ENCODE data around the gene CS. TPM values are rescaled to one million over a fixed set of nuclear protein-coding genes. Genes with fewer than 3 reads are reported as not detected.
"Not testable (repeated sequence)": the region's sequence is repeated elsewhere in the genome, so short reads cannot be mapped to it uniquely, and the experiment has no call there.

Gene CS
- total RNA-seq, 1 donor from 2014 or later = 242 TPM

DNA sequence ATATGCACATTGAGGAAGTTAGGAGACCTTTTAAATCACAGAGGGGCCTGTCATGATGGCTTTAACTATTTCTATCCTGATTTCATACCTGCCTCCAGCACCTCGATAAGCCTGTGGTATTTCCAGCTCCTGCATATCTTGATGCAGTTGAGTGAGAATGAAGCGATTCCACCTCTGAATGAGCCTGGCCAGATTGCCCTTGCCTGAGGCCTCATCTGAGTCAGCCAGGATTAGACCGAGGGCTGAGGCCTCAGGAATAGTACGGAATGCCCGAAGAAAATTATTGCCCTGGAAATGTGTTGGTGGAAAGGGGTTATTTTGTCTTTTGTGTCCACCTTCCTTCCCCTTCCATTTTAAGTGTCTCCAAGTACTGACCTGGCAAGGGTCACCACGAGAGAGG, 24.1 kb upstream of the CS start:
- intact Hi-C loops (cut with micrococcal nuclease) = no loop called here

DNA sequence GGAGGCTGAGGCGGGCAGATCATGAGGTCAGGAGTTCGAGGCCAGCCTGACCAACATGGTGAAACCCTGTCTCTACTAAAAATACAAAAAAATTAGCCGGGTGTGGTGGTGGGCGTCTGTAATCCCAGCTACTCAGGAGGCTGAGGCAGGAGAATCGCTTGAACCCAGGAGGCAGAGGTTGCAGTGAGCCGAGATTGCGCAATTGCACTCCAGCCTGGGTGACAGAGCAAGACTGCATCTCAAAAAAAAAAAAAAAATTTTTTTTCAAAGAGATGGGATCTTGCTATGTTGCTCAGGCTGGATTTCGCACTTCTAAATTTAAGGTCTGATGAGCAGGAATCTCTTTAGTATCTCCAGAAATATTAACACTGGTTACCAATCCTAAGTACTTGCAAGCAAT, 21.5 kb upstream of the CS start:
- intact Hi-C loops (cut with micrococcal nuclease) = not testable (repeated sequence)

DNA sequence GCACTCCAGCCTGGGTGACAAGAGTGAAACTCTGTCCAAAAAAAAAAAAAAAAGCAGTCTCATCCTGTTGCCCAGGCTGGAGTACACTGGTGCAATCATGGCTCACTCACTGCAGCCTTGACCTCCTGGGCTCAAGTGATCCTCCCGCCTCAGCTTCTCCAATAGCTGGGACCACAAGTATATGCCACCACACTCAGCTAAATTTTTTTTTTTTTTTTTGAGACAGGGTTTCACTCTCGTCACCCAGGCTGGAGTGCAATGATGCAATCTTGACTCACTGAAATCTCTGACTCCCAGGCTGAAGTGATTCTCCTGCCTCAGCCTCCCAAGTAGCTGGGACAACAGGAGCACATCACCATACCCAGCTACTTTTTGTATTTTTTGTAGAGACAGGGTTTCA, 20.9 kb upstream of the CS start:
- intact Hi-C loops (cut with micrococcal nuclease) = no loop called here

DNA sequence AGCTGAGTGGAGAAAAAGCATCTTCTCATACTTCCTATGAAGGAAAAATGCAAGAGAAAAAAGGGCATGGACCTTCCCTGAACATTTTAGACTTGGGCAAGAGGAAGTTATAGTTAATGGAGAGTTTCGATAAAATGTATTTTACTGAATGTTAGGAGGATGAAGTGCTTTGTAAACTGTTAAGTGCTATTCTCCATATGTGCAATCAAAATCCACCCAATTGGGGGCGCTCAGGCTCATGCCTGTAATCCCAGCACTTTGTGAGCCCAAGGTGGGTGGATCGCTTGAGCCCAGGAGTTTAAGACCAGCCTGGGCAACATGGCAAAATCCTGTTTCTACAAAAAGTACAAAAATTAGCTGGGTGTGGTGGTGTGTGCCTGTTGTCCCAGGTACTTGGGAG, 17.5 kb upstream of the CS start:
- intact Hi-C loops (cut with micrococcal nuclease) = loop anchor here (5.0 kb wide), 1 partner anchor 50 kb away; the partner anchor contains the start of gene COQ10A

DNA sequence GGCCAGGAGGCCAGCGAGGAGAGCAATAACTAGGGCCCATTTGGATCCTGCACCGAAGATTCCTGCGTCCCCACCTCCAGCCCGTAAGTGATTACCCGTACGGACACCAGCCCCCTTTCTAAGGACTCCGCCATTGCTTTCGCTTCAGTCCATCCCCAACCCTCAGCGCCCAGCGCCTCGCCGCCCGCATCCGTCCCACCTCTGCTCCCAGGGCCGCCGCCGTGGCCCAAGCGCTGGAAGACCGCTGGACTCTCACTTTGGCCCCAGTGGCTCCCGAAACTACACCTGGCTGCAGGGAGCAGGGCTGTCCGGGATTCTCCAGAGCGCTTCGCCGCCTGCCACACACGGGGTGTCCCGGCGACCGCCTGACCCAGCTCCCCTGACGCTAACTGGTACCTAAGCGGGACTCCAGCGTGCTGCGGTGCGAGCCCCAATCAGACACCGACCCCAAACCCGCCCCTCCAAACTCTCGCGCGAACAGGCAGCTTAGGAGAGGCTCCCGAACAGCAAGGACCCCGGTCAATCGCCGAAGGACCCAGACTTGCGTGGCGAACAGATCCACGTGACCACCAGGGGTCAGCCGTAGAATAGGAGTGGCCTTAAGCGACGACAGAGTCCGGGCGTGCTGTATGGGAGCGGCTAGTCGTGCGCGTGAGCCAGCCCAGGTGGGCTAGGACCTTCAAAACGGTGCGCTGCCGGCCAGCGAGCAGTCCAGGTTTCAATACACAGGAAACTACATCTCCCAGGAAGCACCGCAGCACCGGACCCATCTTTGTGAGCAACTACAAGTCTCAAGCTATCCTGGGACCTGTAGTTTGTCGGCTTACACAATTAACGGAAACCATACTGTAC, 15.7 kb upstream of the CS start, which contains the start of gene CNPY2:
Gene CNPY2, minus strand, starts transcription at position 367 of the 852 bp plus-strand sequence. CDS start 771 bp downstream, outside the sequence.
- intact Hi-C loops (cut with micrococcal nuclease) = loop anchor here (1.0 to 5.0 kb wide), 8 partner anchors 16 to 198 kb away; partner anchors contain the start of genes COQ10A, CS, NABP2 and PAN2

DNA sequence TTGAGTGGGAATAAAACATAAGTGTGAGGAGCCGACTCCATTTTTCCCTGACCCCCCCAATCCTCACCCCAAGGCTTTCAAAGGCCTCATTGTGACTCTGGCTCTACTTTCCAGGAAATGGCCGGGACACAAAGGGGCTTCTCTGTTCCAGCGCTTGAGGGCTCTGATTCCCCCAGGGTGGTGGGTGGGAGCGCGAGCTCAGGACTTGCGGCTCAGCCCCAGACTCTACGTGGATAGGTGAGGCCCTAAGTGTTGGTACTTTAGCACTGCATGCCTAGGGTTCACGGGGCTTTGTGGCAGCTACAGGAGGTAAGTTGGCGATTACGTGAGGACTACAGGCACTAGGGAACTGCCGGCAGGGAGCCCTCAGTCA, 15.1 kb upstream of the CS start:
- intact Hi-C loops (cut with micrococcal nuclease) = loop anchor here (5.0 kb wide), 1 partner anchor 48 kb away; the partner anchor contains the start of gene COQ10A

DNA sequence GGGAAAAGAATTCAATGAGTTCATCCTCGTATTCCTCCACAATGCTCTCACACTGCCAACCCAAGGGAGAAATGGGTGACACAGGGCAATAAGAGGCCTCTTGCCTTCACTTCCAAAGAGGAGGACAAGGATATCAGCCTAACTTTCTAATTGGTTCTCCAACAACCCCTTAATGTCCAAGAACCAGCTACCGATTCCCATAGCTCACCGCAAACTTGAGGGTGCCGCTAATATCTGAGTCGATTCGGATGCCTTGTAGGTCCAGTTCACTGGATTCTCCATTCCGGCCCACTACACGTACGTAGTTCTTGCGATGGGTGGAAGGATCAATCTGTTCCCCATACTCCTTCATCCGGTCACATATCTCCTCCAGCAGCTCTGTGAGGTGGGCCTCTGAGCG, 10.9 kb upstream of the CS start:
- intact Hi-C loops (cut with micrococcal nuclease) = no loop called here

DNA sequence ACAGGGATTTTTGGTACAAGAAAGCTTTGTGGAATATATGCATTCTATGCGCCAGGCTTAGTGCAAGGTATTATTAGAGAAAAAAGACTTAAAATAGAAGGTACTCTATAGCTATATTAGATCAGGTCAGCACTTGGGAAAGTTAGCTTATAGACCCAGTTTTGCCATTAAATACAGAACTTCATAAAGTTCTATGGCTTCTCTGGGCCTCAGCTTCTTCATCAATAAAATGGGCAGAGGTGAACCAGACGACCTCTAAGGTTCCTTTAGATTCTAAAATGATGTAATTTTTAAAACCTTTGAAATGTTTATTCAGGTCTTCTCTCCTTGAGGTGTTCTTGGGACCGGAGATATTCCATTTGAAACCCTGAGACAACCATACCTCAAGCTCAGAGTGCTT, 8.6 kb upstream of the CS start:
- intact Hi-C loops (cut with micrococcal nuclease) = no loop called here

DNA sequence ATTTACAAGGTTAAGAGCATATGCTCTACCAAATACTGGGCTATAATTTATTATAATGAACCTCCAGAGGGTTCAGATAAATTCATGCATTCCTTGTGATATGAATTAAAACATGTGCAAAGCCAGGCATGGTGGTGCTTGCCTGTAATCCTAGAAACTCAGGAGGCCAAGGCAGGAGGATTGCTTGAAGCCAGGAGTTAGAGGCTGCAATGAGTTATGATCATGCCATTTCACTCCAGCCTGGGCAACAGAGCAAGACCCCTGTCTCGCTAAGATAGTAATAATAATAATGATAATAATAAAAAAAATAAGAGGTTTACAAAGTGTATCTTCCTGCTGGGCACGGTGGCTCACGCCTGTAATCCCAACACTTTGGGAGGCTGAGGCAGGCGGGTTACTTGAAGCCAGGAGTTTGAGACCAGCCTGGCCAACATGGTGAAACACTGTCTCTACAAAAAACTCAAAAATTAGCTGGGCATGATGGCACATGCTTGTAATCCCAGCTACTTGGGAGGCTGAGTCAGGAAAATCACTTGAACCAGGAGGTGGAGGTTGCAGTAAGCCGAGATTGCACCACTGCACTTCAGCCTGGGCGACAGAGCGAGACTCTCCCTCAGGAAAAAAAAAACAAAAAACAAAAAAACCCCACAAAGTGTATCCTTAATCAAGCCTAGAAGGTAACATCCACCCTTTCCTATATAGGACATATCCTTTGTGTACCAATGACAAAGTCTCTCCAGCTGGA, 7.3 kb upstream of the CS start:
- intact Hi-C loops (cut with micrococcal nuclease) = no loop called here

DNA sequence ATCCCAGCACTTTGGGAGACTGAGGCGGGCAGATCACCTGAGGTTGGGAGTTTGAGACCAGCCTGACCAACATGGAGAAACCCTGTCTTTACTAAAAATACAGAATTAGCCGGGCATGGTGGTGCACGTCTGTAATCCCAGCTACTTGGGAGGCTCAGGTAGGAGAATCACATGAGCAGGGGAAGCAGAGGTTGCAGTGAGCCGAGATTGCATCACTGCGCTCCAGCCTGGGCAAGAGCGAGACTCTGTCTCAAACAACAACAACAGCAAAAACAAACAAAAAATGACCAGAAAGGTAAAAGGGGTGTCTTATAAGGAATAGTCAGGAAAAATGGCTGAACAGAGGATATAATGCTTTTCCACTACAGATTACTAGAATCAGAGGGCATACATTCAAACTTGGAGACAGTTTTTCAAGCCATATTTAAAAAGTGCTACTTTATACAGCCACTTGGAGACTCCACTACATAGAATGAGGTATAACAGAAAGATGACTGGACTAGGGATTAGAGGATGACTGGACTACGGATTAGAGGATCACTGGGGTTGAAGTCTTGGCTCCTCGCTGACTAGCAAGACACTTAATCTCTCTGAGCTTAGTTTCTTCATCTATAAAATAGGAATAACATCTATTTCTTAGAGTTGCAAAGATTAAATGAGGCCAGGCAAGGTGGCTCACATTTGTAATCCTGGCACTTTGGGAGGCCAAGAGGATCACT, 4.9 kb upstream of the CS start:
- intact Hi-C loops (cut with micrococcal nuclease) = no loop called here

DNA sequence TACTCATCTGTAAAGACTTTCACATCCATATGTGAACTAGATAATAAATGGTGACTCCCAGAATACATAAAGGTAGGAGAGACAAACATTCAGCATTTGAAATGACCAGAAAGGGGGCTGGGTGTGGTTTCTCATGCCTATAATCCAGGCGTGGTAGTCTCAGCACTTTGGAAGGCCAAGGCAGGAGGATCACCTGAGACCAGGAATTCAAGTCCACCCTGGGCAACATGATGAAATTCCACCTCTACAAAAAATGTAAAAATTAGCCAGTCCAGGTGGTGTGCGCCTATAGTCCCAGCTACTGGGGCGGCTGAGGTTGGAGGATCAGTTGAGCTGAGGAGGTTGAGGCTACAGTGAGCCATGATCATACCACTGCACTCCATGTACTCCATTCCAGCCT, 4.1 kb upstream of the CS start:
- intact Hi-C loops (cut with micrococcal nuclease) = no loop called here

DNA sequence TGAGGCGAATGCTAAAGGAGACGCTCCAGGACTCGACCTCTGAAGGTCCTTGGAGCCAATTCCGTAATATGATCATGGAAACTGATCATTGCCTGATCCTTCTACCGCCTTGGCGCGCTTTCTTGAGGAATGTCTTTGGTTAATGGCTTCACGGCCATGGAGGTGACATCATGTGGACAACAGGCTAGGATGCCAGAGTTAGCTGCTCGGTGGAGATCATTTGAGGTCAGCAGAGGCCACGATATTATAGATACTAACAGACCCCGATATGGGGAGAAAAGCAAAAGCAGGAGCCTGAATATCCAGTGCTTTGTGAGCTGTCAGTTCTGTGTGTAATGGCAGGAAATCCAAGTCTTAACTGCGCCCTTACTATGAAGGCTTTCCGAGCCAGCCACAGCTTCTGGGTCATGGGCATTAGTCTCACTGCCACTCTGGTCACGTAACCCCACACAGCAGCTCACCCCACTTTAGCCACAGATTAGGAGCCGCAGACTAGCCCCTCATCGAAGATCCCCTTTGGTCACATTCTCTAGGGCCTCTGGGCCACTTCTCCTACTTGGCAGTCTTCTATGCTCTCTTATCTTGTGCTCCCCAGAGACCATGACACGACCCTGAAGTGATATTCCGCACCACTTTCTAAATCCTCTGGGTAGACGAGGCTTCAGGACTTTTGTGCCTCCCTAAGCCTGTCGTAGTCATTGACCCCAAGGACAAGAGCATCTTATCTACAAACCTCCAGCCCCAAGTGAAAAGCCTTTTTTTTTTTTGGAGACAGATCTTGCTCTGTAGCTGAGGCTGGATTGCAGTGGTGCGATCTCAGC, 724 bp upstream of the CS start:
- intact Hi-C loops (cut with micrococcal nuclease) = loop anchor here (1.0 to 2.0 kb wide), 8 partner anchors 15 to 183 kb away; partner anchors contain the start of genes NABP2, PAN2, SPRYD4 and STAT2

DNA sequence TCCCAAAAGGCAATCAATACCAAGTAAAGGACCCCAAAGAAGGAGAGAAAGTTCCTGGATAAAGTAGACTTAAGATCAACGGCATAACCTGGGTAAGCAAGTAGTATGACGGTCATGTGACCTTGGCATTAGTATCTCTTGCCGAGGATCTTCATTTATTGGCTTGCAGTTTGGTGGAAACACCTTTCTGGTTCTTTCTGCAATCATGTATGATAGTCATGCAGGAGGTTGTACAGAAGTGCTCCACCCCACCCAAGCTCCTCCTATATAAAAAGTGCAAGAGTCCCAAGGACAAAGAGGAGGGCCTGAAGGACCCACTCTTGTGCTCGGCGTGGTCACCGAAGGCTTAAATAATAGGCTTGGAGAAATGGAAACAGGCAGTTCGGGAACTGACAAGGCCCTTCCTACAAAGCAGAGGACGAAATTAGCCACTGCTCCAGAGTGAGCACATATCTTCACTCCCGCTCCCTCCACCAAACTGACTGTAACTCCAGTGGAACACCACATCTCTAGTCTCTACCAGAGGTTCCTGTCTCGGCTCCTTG, 750 bp downstream of the CS start:
- intact Hi-C loops (cut with micrococcal nuclease) = loop anchor here (1.0 to 2.0 kb wide), 2 partner anchors 41 to 150 kb away; partner anchors contain the start of genes ANKRD52 and TIMELESS

DNA sequence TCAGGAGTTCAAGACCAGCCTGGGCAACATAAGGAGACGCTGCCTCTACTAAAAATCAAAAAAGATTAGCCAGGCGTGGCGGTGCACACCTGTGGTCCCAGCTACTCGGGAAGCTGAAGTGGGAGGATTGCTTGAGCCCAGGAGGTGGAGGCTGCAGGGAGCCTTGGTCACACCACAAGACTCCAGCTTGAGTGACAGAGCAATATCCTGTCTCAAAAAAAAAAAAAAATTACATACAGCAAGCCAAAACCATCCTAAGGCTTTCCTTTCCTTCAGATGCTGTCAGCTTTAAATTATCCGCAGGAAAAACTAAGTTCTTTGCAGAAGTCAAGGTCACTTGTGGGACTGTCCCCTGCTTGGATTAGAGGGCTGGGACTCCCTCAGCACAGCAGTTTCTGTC, 1.3 kb downstream of the CS start:
- intact Hi-C loops (cut with micrococcal nuclease) = loop anchor here (1.0 to 2.0 kb wide), 2 partner anchors 40 to 150 kb away; partner anchors contain the start of genes ANKRD52 and TIMELESS

DNA sequence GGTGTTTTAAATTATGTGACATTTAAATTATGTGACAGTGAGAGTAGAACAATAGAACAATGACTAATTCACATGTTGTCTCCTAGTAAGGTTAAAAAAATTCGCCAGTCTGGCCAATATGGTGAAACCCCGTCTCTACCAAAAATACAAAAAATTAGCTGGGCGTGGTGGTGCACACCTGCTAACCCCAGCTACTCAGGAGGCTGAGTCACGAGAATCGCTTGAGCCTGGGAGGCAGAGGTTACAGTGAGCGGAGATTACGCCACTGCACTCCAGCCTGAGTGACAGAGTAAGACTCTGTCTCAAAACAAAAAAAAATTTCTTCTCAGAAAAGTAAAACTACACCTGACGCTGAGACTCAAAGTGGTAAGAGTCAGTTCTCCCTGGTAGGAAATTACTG, 2.7 kb downstream of the CS start:
- intact Hi-C loops (cut with micrococcal nuclease) = no loop called here

DNA sequence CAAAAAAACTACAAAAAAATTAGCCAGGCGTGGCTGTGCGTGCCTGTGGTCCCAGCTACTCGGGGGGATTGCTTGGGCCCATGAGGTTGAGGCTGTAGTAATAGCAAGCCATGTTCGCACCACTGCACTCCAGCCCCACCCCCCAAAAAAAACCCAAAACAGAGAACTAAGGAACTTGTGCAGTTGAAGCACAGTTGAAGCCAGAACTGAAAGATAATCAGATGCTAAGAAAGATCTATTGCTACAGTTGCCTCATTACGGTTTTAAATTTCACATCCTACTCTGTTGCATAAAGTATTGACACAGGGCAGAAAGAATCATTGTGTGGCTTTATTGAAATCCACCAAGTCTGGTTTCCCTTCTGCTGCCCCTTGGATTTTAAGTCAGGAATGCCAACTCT, 3.8 kb downstream of the CS start:
- intact Hi-C loops (cut with micrococcal nuclease) = no loop called here

DNA sequence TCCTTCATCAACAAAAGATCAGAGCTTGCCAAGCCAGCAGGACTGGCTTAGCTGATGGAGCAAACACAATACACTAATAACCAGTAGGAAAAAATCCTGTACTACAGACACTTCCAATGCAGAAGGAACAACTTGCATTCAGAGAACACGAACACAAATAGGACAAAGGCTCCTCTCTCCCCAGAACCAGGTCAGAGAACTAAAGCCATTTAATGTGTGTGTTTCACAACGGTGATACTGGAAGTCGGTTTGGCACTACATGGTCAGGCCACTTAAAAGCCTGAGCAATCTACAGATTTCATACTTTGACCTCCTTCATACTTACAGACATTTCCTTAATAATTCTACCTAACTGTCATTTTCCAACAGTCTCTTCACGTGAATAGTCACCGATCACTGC, 6.3 kb downstream of the CS start:
- intact Hi-C loops (cut with micrococcal nuclease) = no loop called here

DNA sequence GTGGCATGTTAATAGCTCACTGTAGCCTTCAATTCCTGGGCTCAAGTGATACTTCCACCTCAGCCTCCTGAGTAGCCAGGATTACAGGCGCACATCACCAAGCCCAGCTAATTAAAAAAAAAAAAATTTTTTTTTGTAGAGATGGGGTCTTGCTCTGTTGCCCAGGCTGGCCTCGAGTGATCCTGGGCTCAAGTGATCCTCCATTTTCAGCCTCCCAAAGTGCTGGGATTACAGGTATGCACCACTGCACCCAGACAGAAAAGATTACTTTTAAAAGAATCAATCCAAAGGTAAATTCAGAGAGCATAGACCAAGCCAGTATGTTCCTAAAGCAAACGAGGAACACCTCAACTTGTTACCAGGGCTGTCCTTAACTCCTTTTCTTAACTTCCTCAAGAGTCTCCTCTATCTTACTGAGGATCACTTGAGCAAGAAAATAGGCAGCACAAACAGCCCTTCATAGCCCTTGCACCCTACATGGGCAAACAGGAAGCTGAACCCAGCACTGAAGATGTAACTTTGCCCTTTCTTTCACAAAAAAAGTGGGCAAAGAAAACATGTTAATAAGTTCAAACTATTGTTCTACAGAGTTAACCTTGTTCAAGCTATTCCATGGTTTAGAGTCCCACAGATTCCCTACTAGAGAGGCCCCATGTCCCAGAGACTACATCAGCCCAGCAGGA, 11.3 kb downstream of the CS start:
- intact Hi-C loops (cut with micrococcal nuclease) = no loop called here

DNA sequence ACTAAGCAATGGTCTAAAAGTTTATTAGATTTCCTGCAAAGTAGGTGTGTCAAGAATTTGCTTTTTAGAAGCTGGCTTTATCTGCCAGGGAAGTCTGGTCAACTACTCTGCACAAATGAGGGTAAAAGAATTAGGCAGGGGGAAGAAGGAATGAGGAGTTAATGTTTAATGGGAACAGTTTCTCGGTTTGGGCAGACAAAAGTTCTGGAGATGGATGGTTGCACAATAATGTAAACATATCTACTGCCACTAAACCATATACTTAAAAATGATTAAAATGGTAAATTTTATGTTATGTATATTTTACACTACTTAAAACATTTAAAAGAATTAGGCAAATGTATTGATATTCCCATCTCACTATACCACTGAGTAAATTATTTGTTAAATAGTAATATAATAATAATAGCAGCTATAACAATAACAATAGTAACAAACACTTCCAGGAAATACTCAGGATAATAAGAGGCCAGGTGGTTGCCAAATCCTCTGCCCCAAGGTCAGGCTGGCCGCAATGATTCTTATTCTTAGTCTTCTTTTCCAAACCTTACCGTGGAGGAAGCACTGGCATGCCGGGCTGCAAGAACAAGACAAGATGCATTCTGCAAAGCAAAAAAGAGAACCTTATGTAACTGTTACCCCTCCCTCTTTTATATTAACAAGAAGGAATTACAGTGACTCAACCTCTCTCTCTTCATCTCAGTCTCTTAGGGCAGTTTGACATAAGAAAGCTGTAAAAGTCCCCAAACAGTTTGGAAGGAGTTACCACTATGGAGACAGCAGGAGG, 13.9 kb downstream of the CS start:
- intact Hi-C loops (cut with micrococcal nuclease) = no loop called here
